Measurements from ENCODE around the gene BAIAP3. TPM values are rescaled to one million over a fixed set of nuclear protein-coding genes. Genes with fewer than 3 reads are reported as not detected.
A peak's percentile ranks its signal among the peaks of the same experiment; 100 is the strongest.

BAIAP3 gene
- total RNA-seq, 1 donor from 2014 or later, result 3.0 TPM

- no peak for DNase-seq (ENCODE audit: low read depth)
Observed at GRCh38 chr16:1347286-1347855, 13.9 kb downstream of the BAIAP3 start.

- DNase-seq (ENCODE audit: low read depth), result no peak
Observed at GRCh38 chr16:1347962-1348361, 14.5 kb downstream of the BAIAP3 start.

- DNase-seq (ENCODE audit: low read depth), result no peak
Observed at GRCh38 chr16:1348441-1348840, 15.0 kb downstream of the BAIAP3 start.

GRCh38 chr16:1348926-1349325, 15.5 kb downstream of the BAIAP3 start:
- DNase-seq (ENCODE audit: low read depth), result no peak

GRCh38 chr16:1349351-1349750, 15.9 kb downstream of the BAIAP3 start:
- DNase-seq (ENCODE audit: low read depth), result no peak

- DNase-seq (ENCODE audit: low read depth), result no peak
Observed at GRCh38 chr16:1349951-1350350, 16.5 kb downstream of the BAIAP3 start.

- DNase-seq (ENCODE audit: low read depth), result no peak
Observed at GRCh38 chr16:1350691-1351090, 17.2 kb downstream of the BAIAP3 start.

GRCh38 chr16:1351215-1351581, 17.8 kb downstream of the BAIAP3 start:
- DNase-seq (ENCODE audit: low read depth), result no peak

- peak; percentile 59 for DNase-seq (ENCODE audit: low read depth)
Observed at GRCh38 chr16:1351582-1352362, 18.3 kb downstream of the BAIAP3 start, which contains the start of the genes GNPTG and TSR3. GNPTG (plus strand) TSS chr16:1351931; CDS start chr16:1351966, 35 bp downstream. TSR3 (minus strand) TSS chr16:1351878; CDS start chr16:1351804, 74 bp downstream.

- DNase-seq (ENCODE audit: low read depth), result no peak
Observed at GRCh38 chr16:1354815-1355540, 21.5 kb downstream of the BAIAP3 start.

- DNase-seq (ENCODE audit: low read depth), result no peak
Observed at GRCh38 chr16:1355591-1355990, 22.1 kb downstream of the BAIAP3 start.

GRCh38 chr16:1356061-1356900, 22.8 kb downstream of the BAIAP3 start:
- DNase-seq (ENCODE audit: low read depth), result no peak

- no peak for DNase-seq (ENCODE audit: low read depth)
Observed at GRCh38 chr16:1357906-1358566, 24.6 kb downstream of the BAIAP3 start.

- no peak for DNase-seq (ENCODE audit: low read depth)
Observed at GRCh38 chr16:1361685-1362360, 28.4 kb downstream of the BAIAP3 start.

GRCh38 chr16:1362807-1363206, 29.4 kb downstream of the BAIAP3 start:
- DNase-seq (ENCODE audit: low read depth), result no peak

GRCh38 chr16:1363501-1364041, 30.1 kb downstream of the BAIAP3 start:
- no peak for DNase-seq (ENCODE audit: low read depth)

GRCh38 chr16:1364510-1364909, 31.1 kb downstream of the BAIAP3 start:
- DNase-seq (ENCODE audit: low read depth), result no peak

- DNase-seq (ENCODE audit: low read depth), result no peak
Observed at GRCh38 chr16:1366060-1366711, 32.7 kb downstream of the BAIAP3 start.

- DNase-seq (ENCODE audit: low read depth), result no peak
Observed at GRCh38 chr16:1366712-1367299, 33.4 kb downstream of the BAIAP3 start.
